ENCODE measurements around the gene SUGP1. TPM values are rescaled to one million over a fixed set of nuclear protein-coding genes. Genes with fewer than 3 reads are reported as not detected.

The SUGP1 gene
- polyA plus RNA-seq, 1 donor from 2014 or later = 82.0 TPM

DNA sequence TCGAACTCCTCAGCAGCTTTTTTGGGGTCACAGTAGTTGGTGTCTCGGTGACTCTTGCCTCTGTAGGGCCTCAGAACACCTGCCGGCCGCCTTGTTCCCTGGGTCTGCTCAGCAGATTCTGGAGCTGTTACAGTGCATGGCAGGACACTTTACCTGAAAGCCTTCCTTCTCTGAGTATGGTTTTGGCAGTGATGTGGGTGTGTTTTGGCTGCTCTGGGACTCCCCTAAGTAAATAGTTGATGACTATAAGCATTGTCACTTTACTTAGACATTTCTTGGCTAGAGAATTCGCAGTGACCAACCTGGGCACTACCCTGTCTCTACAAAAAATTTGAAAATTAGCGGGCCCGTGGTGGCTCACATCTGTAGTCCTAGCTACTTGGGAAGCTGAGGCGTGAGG is 7.4 kb upstream of the SUGP1 start:
- Histone ChIP-seq H3K4me2 (ENCODE audit: low read length) (no peak overlapping the region), H3K79me2 (replicated peaks; ENCODE audit: insufficient read depth, low read length) (peaks cover 23% of the 10 kb centered on the region), H3K27ac (ENCODE audit: low read length) (no peak overlapping the region), H3K4me3 (ENCODE audit: low read length) (no peak overlapping the region), H3F3A (ENCODE audit: insufficient read depth, low read length, poor library complexity, severe bottlenecking) (no peaks in the 10 kb centered on the region), H3K27me3 (ENCODE audit: insufficient read depth, low read depth, low read length) (no peaks in the 10 kb centered on the region), H3K9me3 (ENCODE audit: low read length) (no peaks in the 10 kb centered on the region), H3K9ac (ENCODE audit: low read length) (no peak overlapping the region), H3K36me3 (ENCODE audit: insufficient read depth, low read length) (no peaks in the 10 kb centered on the region), H4K20me1 (ENCODE audit: insufficient read depth) (no peaks in the 10 kb centered on the region), H3K9me2 (ENCODE audit: insufficient read depth, low read length) (no peaks in the 10 kb centered on the region), H2AFZ (ENCODE audit: low read depth, low read length) (no peak overlapping the region)
- no peak for TF ChIP-seq TAF1 (IDR thresholded peaks at IDR 0.05; ENCODE audit: low read depth)
- no peak for TF ChIP-seq SMC3 (conservative IDR thresholded peaks at IDR 0.05; ENCODE audit: poor library complexity)
- TF ChIP-seq EP300 (conservative IDR thresholded peaks at IDR 0.05; ENCODE audit: poor library complexity, severe bottlenecking) = no peak
- no peak for TF ChIP-seq MXI1 (conservative IDR thresholded peaks at IDR 0.05; ENCODE audit: poor library complexity, severe bottlenecking)
- TF ChIP-seq, protein P1, sequence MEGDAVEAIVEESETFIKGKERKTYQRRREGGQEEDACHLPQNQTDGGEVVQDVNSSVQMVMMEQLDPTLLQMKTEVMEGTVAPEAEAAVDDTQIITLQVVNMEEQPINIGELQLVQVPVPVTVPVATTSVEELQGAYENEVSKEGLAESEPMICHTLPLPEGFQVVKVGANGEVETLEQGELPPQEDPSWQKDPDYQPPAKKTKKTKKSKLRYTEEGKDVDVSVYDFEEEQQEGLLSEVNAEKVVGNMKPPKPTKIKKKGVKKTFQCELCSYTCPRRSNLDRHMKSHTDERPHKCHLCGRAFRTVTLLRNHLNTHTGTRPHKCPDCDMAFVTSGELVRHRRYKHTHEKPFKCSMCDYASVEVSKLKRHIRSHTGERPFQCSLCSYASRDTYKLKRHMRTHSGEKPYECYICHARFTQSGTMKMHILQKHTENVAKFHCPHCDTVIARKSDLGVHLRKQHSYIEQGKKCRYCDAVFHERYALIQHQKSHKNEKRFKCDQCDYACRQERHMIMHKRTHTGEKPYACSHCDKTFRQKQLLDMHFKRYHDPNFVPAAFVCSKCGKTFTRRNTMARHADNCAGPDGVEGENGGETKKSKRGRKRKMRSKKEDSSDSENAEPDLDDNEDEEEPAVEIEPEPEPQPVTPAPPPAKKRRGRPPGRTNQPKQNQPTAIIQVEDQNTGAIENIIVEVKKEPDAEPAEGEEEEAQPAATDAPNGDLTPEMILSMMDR (IDR thresholded peaks at IDR 0.05; ENCODE audit: poor library complexity, severe bottlenecking) = no peak
- TF ChIP-seq, protein P2, sequence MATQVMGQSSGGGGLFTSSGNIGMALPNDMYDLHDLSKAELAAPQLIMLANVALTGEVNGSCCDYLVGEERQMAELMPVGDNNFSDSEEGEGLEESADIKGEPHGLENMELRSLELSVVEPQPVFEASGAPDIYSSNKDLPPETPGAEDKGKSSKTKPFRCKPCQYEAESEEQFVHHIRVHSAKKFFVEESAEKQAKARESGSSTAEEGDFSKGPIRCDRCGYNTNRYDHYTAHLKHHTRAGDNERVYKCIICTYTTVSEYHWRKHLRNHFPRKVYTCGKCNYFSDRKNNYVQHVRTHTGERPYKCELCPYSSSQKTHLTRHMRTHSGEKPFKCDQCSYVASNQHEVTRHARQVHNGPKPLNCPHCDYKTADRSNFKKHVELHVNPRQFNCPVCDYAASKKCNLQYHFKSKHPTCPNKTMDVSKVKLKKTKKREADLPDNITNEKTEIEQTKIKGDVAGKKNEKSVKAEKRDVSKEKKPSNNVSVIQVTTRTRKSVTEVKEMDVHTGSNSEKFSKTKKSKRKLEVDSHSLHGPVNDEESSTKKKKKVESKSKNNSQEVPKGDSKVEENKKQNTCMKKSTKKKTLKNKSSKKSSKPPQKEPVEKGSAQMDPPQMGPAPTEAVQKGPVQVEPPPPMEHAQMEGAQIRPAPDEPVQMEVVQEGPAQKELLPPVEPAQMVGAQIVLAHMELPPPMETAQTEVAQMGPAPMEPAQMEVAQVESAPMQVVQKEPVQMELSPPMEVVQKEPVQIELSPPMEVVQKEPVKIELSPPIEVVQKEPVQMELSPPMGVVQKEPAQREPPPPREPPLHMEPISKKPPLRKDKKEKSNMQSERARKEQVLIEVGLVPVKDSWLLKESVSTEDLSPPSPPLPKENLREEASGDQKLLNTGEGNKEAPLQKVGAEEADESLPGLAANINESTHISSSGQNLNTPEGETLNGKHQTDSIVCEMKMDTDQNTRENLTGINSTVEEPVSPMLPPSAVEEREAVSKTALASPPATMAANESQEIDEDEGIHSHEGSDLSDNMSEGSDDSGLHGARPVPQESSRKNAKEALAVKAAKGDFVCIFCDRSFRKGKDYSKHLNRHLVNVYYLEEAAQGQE (IDR thresholded peaks at IDR 0.05; ENCODE audit: borderline replicate concordance) = no peak
- no peak for TF ChIP-seq EZH2 (IDR thresholded peaks at IDR 0.05; ENCODE audit: borderline replicate concordance, insufficient read depth, low read length, poor library complexity, severe bottlenecking)
- TF ChIP-seq RAD21 (conservative IDR thresholded peaks at IDR 0.05) = no peak
- TF ChIP-seq POLR2AphosphoS5 (IDR thresholded peaks at IDR 0.05) = no peak

DNA sequence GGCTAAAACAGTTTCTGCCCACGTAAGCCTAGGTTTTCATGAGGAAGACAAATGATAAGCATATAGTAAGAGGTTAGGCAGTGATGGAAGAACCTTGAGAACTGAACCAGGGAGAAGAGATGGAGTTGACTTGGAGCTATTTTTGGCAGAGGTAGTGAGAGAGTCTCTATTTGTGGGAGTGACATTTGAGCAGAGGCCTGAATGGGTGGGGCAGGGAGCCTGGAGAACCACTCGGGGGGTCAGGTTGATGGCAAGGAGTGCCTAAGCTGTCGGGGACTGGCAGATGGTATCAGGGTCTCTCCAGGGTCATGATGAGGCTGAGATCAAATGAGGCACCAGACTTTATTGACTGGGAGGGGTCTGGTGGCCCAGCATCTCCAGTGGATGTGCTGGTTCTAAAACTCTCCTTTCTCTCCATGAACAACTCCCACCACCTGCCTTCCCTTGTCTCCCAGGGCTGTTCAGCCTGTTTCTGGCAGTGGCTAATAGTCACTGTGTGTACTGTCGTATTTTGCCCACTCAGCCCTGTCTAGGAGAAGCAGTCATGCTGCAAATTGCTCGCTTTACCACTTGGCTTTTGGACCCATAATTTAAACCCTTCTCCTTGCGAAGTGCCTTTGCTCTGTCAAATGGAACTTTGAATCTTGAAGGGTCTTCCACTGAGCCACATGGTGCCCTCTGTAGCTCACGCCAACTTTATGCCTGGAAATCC is 3.9 kb upstream of the SUGP1 start:
- H3K9me3 ChIP-seq (ENCODE audit: low read length) = no peaks in the 10 kb centered on the region
- no peaks in the 10 kb centered on the region for H3F3A ChIP-seq (ENCODE audit: insufficient read depth, low read length, poor library complexity, severe bottlenecking)
- H3K4me2 ChIP-seq (ENCODE audit: low read length) = no peak overlapping the region
- no peak overlapping the region for H3K9ac ChIP-seq (ENCODE audit: low read length)
- H3K79me2 ChIP-seq (replicated peaks; ENCODE audit: insufficient read depth, low read length) = peaks cover 50% of the 10 kb centered on the region
- H3K4me3 ChIP-seq (ENCODE audit: low read length) = no peak overlapping the region
- no peak overlapping the region for H2AFZ ChIP-seq (ENCODE audit: low read depth, low read length)
- H4K20me1 ChIP-seq (ENCODE audit: insufficient read depth) = no peaks in the 10 kb centered on the region
- H3K27me3 ChIP-seq (ENCODE audit: insufficient read depth, low read depth, low read length) = no peaks in the 10 kb centered on the region
- TF ChIP-seq, protein P2 (IDR thresholded peaks at IDR 0.05; ENCODE audit: borderline replicate concordance) = no peak
- TF ChIP-seq POLR2AphosphoS5 (IDR thresholded peaks at IDR 0.05) (no peak), TAF1 (IDR thresholded peaks at IDR 0.05; ENCODE audit: low read depth) (no peak), EP300 (conservative IDR thresholded peaks at IDR 0.05; ENCODE audit: poor library complexity, severe bottlenecking) (no peak), EZH2 (IDR thresholded peaks at IDR 0.05; ENCODE audit: borderline replicate concordance, insufficient read depth, low read length, poor library complexity, severe bottlenecking) (no peak), RAD21 (conservative IDR thresholded peaks at IDR 0.05) (no peak), SMC3 (conservative IDR thresholded peaks at IDR 0.05; ENCODE audit: poor library complexity) (no peak), MXI1 (conservative IDR thresholded peaks at IDR 0.05; ENCODE audit: poor library complexity, severe bottlenecking) (no peak)
- TF ChIP-seq, protein P1 (IDR thresholded peaks at IDR 0.05; ENCODE audit: poor library complexity, severe bottlenecking) = no peak
- H3K9me2 ChIP-seq (ENCODE audit: insufficient read depth, low read length) = no peaks in the 10 kb centered on the region
- no peaks in the 10 kb centered on the region for H3K36me3 ChIP-seq (ENCODE audit: insufficient read depth, low read length)
- no peak overlapping the region for H3K27ac ChIP-seq (ENCODE audit: low read length)

All from neural cell (in vitro differentiated cells).